Measurements from ENCODE around the gene PYHIN1.
A peak's percentile ranks its signal among the peaks of the same experiment; 100 is the strongest.
"Not testable (repeated sequence)": the region's sequence is repeated elsewhere in the genome, so short reads cannot be mapped to it uniquely, and the experiment has no call there.

Gene PYHIN1

DNA sequence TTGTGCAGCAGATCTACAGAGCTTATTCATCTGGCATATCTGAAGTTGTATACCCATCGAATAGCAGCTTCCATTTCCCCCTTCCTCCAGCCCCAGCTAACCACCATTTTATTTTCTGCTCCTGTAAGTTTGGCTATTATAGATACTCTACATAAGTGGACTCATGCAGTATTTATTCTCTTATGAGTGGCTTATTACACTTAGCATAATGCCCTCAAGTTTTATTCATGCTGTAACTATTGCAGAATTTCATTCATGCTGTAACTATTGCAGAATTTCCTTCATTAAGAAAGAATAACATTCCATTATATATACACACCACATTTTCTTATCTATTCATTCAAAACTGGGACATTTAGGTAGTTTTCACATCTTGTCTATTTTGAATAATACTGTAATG, 47.9 kb downstream of the PYHIN1 start:
- DNase-seq (ENCODE audit: low spot score) = no peak

DNA sequence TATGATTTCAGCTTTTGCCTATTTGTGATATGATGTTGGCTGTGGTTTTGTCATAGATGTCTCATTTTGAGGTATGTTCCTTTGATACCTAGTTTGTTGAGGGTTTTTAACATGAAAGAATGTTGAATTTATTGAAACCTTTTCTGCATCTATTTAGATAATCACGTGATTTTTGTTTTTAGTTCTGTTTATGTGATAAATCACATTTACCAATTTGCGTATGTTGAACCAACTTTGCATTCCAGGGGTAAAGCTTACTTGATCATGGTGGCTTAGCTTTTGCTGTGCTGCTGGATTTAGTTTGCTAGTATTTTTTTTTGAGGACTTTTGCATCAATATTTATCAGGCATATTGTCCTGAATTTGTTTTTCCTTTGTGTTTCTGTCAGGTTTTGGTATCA, 51.9 kb downstream of the PYHIN1 start:
- DNase-seq (ENCODE audit: low spot score) = no peak

DNA sequence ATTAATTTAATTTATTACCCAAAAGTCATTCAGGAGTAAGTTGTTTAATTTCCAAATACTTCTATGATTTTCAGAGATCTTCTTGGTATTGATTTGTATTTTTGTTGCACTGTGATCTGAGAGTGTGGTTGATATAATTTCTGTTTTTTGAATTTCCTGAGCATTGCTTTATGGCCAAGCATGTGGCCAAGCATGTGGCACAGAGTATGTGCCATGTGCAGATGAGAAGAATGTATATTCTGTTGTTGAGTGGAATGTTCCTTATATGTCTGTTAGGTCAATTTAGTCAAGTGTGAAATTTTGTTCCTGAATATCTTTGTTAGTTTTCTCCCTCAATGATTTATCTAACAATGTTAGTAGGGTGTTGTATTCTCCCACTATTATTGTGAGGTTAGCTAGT, 53.0 kb downstream of the PYHIN1 start:
- no peak for DNase-seq (ENCODE audit: low spot score)

DNA sequence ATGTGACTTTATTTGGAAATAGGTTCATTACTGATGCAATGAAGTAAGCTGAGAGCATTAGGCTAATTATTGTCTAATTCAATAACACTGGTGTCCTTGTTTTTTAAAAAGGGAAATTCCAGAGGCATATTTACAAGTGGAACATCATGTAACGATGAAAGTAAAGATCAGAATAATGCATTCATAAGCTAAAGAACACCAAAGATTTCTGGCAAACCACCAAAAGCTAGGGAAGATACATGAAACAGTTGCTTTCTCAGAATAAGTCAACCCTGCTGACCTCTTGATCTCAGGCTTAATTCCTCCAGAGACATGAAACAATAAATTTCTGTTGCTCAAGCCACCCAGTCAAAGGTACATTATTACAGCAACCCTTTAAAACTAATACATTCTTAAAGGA, 58.1 kb downstream of the PYHIN1 start:
- peak; percentile 65 for DNase-seq (ENCODE audit: low spot score)

DNA sequence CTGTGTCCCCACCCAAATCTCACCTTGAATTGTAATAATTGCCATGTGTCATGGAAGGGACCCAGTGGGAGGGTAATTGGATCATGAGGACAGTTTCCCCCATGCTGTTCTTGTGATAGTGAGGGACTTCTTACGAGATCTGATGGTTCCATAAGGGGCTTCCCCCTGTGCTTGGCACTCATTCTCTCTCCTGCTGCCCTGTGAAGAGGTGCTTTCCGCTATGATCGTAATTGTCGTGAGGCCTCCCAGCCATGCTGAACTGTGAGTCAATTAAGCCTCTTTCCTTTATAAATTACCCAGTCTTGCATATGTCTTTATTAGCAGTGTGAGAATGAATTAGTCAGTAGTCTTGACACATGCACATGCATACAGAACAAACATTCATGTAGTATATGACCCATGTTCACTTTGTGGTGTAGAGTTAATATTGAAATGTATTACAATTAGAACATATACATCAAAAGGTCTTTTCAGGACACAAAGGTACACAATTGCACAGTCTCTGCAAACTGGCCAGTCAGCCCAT, 61.5 kb downstream of the PYHIN1 start:
- DNase-seq (ENCODE audit: low spot score) = no peak

DNA sequence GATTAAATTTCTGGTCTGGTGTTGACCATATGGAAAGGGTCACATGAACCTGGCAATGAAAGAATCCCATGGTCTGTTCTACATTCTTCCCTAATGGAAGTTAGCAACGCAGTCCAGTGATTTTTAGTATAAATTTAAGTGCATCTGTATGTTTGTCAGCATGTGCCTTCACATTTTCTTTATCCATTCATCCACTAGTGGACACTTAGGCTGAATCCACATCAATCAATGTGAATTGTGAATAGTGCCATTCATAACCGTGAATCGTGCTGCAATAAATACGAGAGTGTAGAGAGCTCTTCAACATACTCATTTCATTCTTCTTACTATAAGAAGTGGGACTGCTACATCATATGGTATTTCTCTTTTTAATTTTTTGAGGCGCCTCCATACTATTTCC, 65.6 kb downstream of the PYHIN1 start:
- no peak for DNase-seq (ENCODE audit: low spot score)

DNA sequence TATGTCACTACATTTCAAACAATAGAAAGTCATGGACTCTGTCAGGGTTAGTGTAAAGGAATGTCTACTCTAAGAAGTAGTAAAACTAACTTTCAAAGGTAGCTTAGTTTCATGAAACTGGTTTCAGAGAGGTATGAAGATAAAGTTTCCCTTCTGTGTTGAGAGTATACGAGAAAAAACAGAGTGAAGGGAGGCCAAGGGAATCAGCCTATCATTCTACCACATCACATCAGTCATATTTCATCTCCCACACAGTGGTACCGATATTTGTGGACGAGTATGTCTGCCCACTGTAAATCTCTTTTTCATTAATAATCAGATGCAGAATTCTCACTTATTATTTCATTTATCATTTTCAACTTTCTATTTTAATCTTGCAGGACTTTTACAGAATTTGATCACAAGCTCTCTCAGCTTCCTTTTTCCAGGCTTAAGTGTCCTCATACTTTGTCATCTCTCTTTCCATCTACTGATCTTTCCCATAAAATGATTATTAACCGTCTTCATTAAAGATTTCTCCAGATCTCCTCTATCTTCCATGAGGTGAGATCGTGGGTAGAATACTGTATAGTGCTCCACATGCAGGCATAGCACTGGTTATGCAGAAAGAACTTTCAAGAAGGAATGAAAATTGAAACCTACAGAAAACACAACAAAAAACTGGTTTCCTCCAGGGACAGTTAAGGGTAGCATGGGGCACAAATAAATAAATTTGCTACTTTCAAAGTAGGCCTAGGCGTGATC, 66.9 kb downstream of the PYHIN1 start:
- DNase-seq (ENCODE audit: low spot score) = no peak

DNA sequence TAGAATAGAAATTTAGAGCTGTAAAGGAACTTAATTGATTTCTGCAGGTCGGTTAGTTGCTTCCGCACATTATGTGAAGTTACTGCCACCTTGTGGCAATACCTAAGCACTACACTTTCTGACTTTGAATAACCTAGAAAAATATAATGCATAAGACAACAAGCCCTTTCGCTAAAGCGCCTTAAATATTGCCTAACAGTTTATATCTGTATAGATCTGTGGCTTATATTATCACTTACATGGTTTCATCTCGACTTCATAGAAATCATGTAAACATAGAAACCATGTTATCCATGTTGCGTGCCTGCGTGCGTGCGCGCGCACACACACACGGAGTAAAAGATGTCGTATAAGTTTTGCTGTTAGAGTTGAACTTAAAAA, 67.4 kb downstream of the PYHIN1 start:
- no peak for DNase-seq (ENCODE audit: low spot score)

DNA sequence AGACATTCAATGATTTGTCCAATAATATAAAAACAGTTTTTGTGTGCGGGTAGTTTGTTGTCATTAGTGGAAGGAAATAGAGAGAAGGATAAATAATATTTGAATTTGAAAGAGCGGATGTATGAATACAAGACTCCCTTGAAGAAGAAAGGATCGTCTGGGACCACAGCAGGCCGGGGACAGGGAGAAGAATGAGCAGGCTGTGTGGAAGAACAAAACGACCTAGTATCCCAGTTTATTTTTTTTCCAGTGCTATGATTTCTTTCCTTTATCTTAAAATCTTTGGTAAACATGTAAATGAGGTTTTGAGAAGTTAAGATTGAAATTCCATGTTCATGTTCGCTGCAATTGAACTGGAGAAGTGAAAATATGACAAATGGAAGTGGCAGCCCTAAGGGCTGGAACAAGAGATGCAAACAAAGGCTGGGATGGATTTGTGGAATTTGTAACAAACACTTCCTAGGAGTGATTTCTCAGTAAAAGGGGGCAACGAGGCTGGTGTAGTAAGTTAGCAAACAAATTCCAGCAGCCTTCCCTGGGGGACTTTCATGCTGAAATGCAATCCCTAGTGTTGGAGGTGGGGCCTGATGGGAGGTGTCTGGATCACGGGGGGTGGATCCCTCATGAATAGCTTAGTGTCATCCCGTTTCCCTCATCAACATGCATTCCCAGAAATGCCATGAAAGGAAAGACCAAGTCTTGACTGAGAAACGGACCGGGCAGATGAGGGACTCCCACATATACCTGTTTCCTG, 68.1 kb downstream of the PYHIN1 start:
- DNase-seq (ENCODE audit: low spot score) = peak; percentile 88

DNA sequence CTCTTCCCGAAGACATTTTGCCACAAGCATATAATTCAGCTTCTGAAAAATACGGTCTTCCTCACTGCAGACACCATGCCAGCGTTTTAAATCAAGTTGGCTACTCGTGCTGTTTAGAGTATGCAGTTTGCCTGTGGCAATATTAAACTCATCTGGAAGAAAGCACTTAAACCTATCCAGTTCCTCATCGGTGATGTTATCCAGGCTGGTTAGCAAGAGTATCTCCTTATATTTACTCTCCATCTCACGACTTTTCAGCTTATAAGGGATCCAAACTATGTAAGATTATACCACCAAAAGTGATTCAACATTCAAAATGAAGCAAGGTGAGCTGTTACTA, 68.7 kb downstream of the PYHIN1 start:
- DNase-seq (ENCODE audit: low spot score) = no peak

DNA sequence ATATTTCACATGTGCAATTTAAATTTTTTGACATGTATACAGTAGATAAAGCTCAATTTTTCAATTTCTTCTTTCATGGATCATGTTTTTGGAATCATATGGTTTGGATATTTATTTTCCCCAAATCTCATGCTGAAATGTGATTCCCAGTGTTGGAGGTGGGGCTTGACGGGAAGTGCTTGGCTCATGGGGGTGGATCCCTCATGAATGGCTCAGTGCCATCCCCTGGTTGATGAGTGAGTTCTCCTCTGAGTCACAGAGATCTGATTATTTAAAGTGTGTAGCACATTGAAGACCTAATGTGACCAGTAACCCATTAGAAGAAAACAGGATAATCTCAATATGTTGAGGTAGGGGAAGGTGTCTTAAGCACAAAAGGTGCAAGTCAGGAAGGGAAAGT, 69.3 kb downstream of the PYHIN1 start:
- DNase-seq (ENCODE audit: low spot score) = peak; percentile 92

DNA sequence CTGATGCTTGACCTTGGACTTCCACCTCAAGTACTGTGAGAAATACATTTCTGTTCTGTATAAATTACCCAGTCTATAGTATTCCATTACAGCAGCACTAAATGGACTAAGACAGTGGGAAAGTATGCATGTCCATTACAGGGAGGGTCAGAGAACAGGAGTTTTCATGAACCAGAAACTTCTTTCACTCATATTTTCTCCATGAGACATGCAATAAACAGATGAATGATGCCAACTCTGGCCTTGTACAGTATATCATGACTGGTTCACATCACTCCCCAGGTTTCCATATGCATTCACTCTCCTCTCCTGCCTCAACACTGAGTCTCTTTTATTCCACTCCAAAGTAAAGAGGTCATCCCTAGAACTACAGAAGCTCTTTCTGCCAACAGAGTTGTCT, 73.8 kb downstream of the PYHIN1 start:
- no peak for DNase-seq (ENCODE audit: low spot score)

DNA sequence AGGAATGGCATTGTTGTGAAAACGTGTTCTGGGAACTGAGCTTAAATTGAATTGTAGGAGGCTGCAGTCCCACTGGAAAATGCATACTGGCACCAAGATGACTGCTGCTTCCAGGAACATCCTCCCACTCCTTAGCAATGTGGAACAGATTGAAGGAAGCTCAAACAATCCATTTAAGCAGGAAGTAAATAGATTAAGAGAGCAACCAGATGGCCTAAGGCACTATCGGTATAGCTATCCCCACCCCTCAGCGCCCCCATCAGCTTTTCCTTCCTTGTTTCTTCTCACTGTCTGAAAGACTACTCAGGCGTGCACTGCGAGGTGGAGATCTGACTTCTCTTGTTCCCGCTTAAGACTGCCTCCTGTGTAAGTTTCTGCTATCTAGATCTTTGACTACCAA, 74.3 kb downstream of the PYHIN1 start:
- no peak for DNase-seq (ENCODE audit: low spot score)

DNA sequence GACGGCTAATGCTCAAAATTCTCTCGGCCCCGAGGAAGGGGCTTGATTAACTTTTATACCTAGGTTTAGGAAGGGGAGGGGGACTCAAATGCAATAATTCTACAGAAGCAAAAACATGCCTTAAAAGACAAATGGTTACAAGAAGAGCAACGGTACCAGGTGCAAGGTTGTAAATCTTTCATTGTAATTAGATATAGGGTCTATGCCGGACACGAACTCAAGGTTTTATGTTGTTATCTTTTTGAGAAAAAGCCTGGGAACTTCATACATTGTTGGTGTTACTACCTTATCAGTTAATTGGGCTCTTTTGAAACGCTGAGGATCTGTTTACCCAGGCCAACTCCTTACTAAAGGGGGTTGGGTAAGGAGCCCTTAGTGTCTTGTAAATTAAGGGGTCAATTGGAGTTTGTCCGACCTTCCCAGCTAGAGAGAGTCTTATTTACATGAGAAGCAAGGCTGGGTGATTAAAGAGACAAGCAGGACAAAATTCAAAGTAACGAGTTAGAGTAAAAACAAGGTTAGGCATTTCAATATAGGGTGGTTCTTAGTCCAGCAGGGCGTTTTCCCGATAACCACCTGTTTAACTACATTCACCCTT, 75.0 kb downstream of the PYHIN1 start:
- not testable (repeated sequence) for DNase-seq (ENCODE audit: low spot score)

DNA sequence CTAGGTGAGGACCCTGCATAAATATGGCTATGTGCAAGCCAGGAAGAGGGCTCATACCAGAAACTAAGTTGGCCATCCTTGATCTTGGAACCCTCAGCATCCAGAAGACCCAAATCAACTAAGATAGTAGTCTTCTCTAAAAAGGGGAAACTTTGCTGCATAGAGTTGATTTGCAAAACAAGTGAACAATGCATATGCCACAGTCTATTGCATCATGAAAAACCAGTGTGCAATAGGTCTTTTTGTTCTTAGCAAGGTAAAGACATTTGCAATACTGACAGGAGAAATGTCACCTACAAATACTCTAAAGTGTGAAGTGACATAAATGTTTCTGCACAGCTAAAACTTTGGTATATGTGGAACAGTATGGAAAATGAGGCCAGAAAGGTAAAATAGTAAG, 76.4 kb downstream of the PYHIN1 start:
- no peak for DNase-seq (ENCODE audit: low spot score)

DNA sequence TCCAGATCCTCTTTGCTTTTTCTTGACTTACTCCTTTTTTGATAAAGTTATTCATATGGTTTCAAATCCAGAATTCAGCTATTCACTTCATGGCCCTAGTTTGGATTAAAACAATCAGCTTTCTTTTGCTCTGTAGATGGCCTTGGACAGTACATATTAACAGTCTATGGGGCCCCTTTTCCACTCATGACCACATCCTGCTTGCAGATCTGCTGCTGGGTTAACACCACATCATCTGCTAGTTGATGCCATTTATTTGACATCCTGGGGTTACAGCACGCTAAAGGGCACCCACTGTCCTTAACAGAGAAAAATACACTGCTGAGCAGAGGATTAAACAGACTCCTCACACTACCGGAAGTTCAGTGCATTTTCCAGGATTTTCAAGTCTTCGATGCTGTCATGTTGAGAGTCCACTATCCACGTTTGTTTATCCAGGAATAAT, 77.4 kb downstream of the PYHIN1 start:
- no peak for DNase-seq (ENCODE audit: low spot score)

DNA sequence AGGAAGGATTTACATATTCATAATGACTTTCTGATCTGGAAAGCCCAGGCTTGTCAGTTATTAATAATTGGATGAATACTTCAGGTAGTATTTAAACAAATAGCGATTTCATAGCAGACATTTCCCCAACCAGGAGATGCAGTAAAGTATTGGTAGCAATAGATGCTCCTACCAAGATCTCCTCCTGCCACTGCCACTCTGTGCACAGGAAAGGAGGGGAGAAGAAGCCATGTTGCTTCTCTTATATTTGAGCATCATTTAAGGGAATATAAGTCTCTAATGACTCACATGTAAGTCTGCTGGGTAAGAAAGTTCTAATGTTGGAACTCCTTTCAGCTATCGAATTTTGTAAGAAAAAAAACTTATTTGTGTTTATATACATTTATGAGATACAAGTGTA, 77.9 kb downstream of the PYHIN1 start:
- DNase-seq (ENCODE audit: low spot score) = no peak

DNA sequence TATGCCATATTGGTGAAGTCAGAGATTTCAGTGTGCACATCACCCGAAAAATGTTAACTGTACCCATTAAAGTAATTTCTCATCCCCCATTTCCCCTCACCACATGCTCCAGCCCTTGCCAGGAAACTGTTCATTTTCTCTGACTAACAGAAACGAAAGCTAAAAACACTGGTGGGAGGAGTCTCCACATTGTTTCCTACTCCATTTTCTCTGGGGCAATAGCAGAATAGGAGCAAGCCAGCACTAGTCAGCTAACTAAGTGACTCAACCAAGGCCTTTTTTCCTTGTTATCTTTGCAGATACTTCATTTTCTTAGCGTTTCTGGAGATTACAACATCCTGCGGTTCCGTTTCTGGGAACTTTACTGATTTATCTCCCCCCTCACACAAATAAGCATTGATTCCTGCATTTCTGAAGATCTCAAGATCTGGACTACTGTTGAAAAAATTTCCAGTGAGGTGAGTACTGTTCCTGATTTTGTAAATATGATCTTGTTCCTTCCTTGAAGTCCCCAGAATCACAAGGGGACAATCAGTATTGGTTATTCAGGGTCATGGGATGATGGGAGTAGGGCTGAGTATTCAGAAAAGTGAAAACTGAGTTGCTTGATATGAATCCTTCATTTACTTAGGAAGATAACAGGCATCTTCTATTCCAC, 78.5 kb downstream of the PYHIN1 start, which contains the start of gene IFI16:
Gene IFI16, plus strand, starts transcription at position 204 of the 658 bp plus-strand sequence. CDS start 4,774 bp downstream, outside the sequence.
- DNase-seq (ENCODE audit: low spot score) = peak; percentile 94

DNA sequence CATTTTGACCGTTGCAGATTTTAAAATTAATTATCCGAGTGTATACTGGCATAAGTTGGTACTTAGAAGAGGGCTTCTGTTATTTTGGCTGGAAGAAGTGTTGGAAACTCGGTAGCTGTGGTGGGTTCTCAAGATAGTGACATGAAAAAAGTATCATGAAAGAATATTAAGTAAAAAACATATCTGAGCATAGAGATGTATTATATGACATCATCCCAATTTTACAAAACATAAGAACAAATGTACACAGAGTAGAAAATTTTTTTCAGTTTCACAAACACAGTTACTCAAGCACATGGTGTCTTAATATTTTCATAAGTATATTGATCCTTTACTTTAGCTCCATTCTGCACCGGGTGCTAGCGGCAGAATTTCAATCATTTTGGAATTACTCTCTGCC, 79.0 kb downstream of the PYHIN1 start:
- DNase-seq (ENCODE audit: low spot score) = no peak

DNA sequence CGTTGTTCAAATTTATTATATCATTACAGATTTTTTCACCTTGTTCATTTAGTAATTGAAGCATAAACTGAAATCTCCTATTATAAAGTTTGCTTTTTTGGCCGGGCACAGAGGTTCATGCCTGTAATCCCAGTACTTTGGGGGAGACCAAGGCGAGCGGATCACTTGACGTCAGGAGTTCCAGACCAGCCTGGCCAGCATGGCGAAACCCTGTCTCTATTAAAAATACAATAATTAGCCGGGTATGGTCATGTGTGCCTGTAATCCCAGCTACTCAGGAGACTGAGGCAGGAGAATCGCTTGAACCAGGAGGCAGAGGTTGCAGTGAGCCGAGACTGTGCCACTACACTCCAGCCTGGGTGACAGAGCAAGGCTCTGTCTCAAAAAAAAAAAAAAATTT, 79.6 kb downstream of the PYHIN1 start:
- not testable (repeated sequence) for DNase-seq (ENCODE audit: low spot score)

DNA sequence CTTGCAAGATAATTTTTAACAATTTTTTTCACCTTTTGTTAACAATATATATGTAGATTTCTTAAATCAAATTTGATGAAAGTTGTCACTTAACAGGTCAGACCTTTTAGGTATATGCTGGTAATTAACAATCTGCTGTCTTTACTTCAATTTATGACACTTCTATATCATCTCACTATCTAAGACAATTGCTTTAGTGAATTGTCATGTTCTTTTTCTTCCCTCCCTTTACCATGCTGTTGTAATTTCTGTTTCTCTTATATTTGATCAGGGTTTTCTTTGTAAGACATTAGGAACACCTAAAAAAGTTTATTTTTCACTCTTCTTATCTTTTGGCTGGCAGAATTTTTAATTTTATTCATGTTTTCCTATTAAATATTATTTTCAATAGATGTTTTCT, 80.4 kb downstream of the PYHIN1 start:
- DNase-seq (ENCODE audit: low spot score) = no peak

DNA sequence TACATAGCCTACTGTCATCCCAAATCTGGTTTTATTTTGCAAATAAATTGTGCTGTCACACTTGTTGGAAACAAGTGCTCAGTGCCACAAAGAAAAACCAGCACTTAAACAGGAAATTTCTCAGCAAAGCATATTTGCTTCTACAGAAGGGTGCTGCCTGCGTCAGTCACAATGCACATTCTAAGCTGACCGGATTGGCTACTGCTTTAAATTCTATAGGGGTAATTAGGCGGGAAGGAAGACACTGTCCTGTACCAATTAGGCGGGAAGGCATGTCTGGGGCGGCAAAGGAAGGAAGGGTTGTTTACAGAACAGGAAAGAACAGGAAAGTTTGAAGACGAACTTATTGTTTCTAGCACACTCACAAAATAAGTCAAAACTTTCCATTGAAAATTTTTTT, 81.1 kb downstream of the PYHIN1 start:
- DNase-seq (ENCODE audit: low spot score) = peak; percentile 73

Measured in COLO829 (cell line).